Subcutaneous adipose tissue (tissue), 4 donors: ENCODE results near the gene CMKLR1. TPM values are rescaled to one million over a fixed set of nuclear protein-coding genes. Genes with fewer than 3 reads are reported as not detected.

Experiments used
- total RNA-seq, 4 donors: library from RNA; depleted of rRNA; stranded (reverse); fragments of >200 nt; gene quantifications; one replicate each; pipeline ENCODE4 v1.1.0, GENCODE V29; 2016
- TF ChIP-seq, protein P1 (sequence below): fragments of 450-650 bp; IDR thresholded peaks from one replicate; pipeline ENCODE4 v1.5.1; 2016; ENCODE audit warnings: low read depth, mild to moderate bottlenecking, control low read depth, antibody characterized with exemption, moderate library complexity

The CMKLR1 gene
- total RNA-seq, 4 donors from 2014 or later = 12.4 to 34.6 (median 30.3) TPM

DNA sequence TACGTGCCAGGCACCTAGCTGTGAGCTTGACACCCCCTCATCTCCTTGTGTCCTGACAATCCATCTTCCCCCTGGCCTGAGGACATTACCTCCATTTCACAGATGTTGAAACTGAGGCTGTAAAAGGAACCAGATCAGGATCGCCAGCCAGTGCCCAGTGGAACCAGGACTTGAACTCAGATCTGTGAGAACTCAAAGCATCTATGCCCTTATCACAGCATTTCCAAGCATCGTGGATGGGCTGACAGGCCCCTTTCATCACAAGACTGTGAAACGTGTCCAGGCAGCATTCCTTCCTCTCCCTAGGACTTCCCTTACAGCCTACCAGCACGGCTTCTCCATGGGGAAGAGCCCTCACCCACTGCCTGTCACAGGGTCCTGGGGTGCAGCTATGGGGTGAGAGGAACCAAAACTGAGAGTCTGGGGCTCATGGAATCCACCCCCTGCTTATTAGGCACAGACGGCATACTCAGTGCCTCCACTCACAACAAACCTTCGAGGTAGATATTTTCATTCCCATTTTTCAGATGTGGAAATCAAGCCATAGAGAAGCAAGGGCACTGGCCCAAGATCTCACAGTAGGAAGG, 26.9 kb downstream of the CMKLR1 start:
- TF ChIP-seq, protein P1, sequence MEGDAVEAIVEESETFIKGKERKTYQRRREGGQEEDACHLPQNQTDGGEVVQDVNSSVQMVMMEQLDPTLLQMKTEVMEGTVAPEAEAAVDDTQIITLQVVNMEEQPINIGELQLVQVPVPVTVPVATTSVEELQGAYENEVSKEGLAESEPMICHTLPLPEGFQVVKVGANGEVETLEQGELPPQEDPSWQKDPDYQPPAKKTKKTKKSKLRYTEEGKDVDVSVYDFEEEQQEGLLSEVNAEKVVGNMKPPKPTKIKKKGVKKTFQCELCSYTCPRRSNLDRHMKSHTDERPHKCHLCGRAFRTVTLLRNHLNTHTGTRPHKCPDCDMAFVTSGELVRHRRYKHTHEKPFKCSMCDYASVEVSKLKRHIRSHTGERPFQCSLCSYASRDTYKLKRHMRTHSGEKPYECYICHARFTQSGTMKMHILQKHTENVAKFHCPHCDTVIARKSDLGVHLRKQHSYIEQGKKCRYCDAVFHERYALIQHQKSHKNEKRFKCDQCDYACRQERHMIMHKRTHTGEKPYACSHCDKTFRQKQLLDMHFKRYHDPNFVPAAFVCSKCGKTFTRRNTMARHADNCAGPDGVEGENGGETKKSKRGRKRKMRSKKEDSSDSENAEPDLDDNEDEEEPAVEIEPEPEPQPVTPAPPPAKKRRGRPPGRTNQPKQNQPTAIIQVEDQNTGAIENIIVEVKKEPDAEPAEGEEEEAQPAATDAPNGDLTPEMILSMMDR = no peak

- TF ChIP-seq, protein P1 = no peak
These were observed 27.5 kb downstream of the CMKLR1 start for GRCh38 chr12:108311605-108312004.

DNA sequence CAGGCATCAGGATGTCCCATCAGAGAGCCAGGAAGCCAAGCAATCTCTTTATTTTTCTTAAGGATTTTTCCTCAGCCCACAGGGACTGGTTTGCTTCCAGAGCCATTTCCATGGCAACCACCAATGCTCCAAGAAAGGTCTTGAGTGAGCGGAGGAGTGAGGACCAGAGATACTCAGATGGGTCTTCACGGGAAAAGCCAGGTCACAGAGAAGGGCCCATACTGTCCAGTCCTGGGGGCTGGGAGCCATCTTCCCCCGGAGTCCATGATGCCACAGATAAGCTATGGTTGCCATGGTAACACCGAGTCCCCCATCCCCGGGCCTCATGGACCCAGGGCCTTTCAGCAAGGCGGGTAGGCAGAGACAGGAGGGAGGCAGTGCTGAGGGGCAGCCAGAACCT, 28.6 kb downstream of the CMKLR1 start:
- TF ChIP-seq, protein P1 = no peak

DNA sequence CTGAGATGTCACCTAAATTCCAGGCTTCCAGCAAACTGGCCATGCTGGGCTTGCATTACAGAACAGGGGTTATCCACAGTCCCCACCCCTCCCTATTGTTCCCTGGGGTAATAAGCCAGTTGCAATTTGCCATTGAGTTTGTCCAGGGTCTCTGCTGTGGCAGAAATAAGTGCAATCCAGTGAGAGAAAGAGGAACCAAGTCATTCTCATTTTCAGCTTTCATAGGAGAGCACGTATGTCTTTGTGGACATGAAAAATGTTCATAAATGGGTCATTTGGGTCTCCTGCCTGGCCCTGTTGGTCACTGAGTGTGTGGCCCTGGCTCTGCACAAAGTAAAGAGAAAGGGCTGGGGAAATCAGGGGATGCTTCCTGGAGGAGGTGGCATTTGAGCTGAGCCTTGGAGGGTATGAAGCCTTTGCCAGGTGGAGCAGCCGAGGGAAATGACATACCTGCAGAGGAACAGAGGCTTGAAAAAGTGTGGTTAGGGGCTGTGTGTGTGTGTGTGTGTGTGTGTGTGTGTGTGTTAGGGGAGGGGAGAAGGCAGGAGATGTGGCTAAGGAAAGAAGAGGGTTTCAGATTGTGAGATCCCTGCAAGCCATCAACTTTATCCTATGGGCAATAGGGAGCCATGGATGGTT, 29.3 kb downstream of the CMKLR1 start:
- TF ChIP-seq, protein P1 = no peak

- TF ChIP-seq, protein P1 = no peak
These were observed 30.6 kb downstream of the CMKLR1 start for GRCh38 chr12:108308395-108309085.

- TF ChIP-seq, protein P1 = no peak
These were observed 32.1 kb downstream of the CMKLR1 start for GRCh38 chr12:108307006-108307405.

DNA sequence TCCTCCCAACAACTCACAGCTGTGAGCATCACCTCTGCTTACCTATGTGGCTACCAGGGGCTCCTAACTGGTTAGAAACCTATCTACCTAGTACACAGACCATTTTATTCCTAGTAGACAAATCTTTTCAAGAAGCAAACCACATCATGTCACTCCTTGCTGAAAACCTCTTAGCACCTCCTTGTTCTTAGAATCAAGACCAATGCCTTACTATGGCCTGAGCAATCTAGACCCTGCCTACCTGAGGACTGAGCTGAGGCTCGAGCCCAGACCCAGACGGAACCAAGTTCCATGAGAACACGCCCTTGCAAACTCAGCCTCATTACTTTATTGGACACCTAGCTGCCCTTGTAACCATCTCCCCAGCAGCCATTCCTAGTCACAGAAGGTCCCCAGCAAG, 32.6 kb downstream of the CMKLR1 start:
- TF ChIP-seq, protein P1 = no peak
